IPS DF 6.9 (cell line): Measurements from ENCODE around the gene XRRA1.

Experiments used
- DNase-seq: peaks from one replicate; pipeline ENCODE4 v3.0.0-alpha.2; 2013; ENCODE audit warnings: low read depth, low spot score
- H3K27ac ChIP-seq: one replicate; pipeline ENCODE4 v1.5.1; 2013; ENCODE audit warnings: low read length, control low read depth
- H3K27me3 ChIP-seq: 2 replicates; pipeline ENCODE4 v1.6.1; 2013; ENCODE audit warnings: mild to moderate bottlenecking, low read length; ENCODE audit not compliant: control insufficient read depth, insufficient read depth
- H3K36me3 ChIP-seq: 2 replicates; pipeline ENCODE4 v1.6.1; 2013; ENCODE audit warnings: low read length; ENCODE audit not compliant: control insufficient read depth, insufficient read depth
- H3K4me1 ChIP-seq: 2 replicates; pipeline ENCODE4 v1.6.1; 2013; ENCODE audit warnings: low read length; ENCODE audit not compliant: control insufficient read depth, insufficient read depth
- H3K4me3 ChIP-seq: 2 replicates; pipeline ENCODE4 v1.5.1; 2013; ENCODE audit warnings: mild to moderate bottlenecking, low read length
- H3K9me3 ChIP-seq: 2 replicates; pipeline ENCODE4 v1.6.1; 2013; ENCODE audit warnings: low read length, inconsistent platforms; ENCODE audit not compliant: control insufficient read depth, insufficient read depth
- WGBS: extraction: QIAGEN DNeasy Blood & Tissue Kit; methylation state at CpG from one replicate; pipeline ENCODE4 v1.1.7; 2013; ENCODE audit warnings: mixed read lengths, missing lambda C conversion rate; ENCODE audit not compliant: insufficient read length, insufficient coverage; 5-methylcytosine and 5-hydroxymethylcytosine counted together

XRRA1 gene

GRCh38 chr11:74818283-74818946, 130.5 kb downstream of the XRRA1 start:
- Histone ChIP-seq H3K4me3 (no peak overlapping the region), H3K9me3 (no peaks in the 10 kb centered on the region), H3K4me1 (no peaks in the 10 kb centered on the region), H3K36me3 (no peaks in the 10 kb centered on the region), H3K27ac (no peak overlapping the region), H3K27me3 (no peaks in the 10 kb centered on the region)
- no CpG with 5 or more reads among the region's 3 CpGs for WGBS
- DNase-seq = no peak

- DNase-seq = no peak
- WGBS = 100% methylated on average over 1 of the region's 2 CpGs
- no peaks in the 10 kb centered on the region for H3K27me3 ChIP-seq
- no peak overlapping the region for H3K27ac ChIP-seq
- no peak overlapping the region for H3K4me3 ChIP-seq
- no peaks in the 10 kb centered on the region for H3K9me3 ChIP-seq
- no peaks in the 10 kb centered on the region for H3K4me1 ChIP-seq
- H3K36me3 ChIP-seq = no peaks in the 10 kb centered on the region
These were observed 132.2 kb downstream of the XRRA1 start for GRCh38 chr11:74816664-74817063.

GRCh38 chr11:74815966-74816365, 132.9 kb downstream of the XRRA1 start:
- Histone ChIP-seq H3K9me3 (no peaks in the 10 kb centered on the region), H3K27ac (no peak overlapping the region), H3K4me1 (no peaks in the 10 kb centered on the region), H3K27me3 (no peaks in the 10 kb centered on the region), H3K4me3 (no peak overlapping the region), H3K36me3 (no peaks in the 10 kb centered on the region)
- no peak for DNase-seq
- WGBS = no CpG with 5 or more reads among the region's 3 CpGs

- no peaks in the 10 kb centered on the region for H3K27me3 ChIP-seq
- no peaks in the 10 kb centered on the region for H3K9me3 ChIP-seq
- no peak overlapping the region for H3K4me3 ChIP-seq
- no peaks in the 10 kb centered on the region for H3K36me3 ChIP-seq
- no peak for DNase-seq
- H3K27ac ChIP-seq = no peak overlapping the region
- H3K4me1 ChIP-seq = no peaks in the 10 kb centered on the region
These were observed 139.1 kb downstream of the XRRA1 start for GRCh38 chr11:74809801-74810200.

GRCh38 chr11:74806267-74806666, 142.6 kb downstream of the XRRA1 start:
- H3K4me1 ChIP-seq = no peaks in the 10 kb centered on the region
- H3K27me3 ChIP-seq = no peaks in the 10 kb centered on the region
- H3K9me3 ChIP-seq = no peaks in the 10 kb centered on the region
- no peak overlapping the region for H3K4me3 ChIP-seq
- no peaks in the 10 kb centered on the region for H3K36me3 ChIP-seq
- H3K27ac ChIP-seq = no peak overlapping the region
- DNase-seq = no peak
- WGBS = no CpG with 5 or more reads among the region's 3 CpGs

GRCh38 chr11:74791333-74792100, 157.4 kb downstream of the XRRA1 start:
- Histone ChIP-seq H3K4me1 (no peaks in the 10 kb centered on the region; the same call in 1 of the 2 replicates), H3K36me3 (peaks cover 7% of the 10 kb centered on the region), H3K27me3 (no peaks in the 10 kb centered on the region), H3K4me3 (no peak overlapping the region), H3K9me3 (no peaks in the 10 kb centered on the region), H3K27ac (no peak overlapping the region)
- no peak for DNase-seq
- no CpG with 5 or more reads among the region's 9 CpGs for WGBS
